Stimulated activated CD8-positive, alpha-beta memory T cell treated with anti-CD3 and anti-CD28 coated beads, Interleukin-7, amount 100 ng/mL, for 24 hours (primary cell): Measurements from ENCODE around the gene HID1.
"Not testable (repeated sequence)": the region's sequence is repeated elsewhere in the genome, so short reads cannot be mapped to it uniquely, and the experiment has no call there.

Experiments
- DNase-seq: peaks from one replicate; pipeline ENCODE4 v3.0.0-alpha.2; 2020; ENCODE audit warnings: low read depth

Gene HID1

GRCh38 chr17:74921769-74922168 lies 50.8 kb downstream of the HID1 start:
- no peak for DNase-seq

- no peak for DNase-seq
These were observed 51.4 kb downstream of the HID1 start for GRCh38 chr17:74921026-74921681.

GRCh38 chr17:74920642-74921025 lies 51.9 kb downstream of the HID1 start:
- DNase-seq = no peak

- DNase-seq = no peak
These were observed 52.3 kb downstream of the HID1 start for GRCh38 chr17:74920306-74920620.

- DNase-seq = no peak
These were observed 52.9 kb downstream of the HID1 start for GRCh38 chr17:74919440-74920305.

- DNase-seq = no peak
These were observed 53.7 kb downstream of the HID1 start for GRCh38 chr17:74918906-74919305.

- DNase-seq = no peak
These were observed 55.1 kb downstream of the HID1 start for GRCh38 chr17:74917430-74917829.

GRCh38 chr17:74916851-74917199 lies 55.7 kb downstream of the HID1 start:
- no peak for DNase-seq

GRCh38 chr17:74916136-74916850 lies 56.3 kb downstream of the HID1 start:
- DNase-seq = no peak

- not testable (repeated sequence) for DNase-seq
These were observed 61.1 kb downstream of the HID1 start for GRCh38 chr17:74911423-74911822.

GRCh38 chr17:74909097-74909496 lies 63.5 kb downstream of the HID1 start:
- DNase-seq = not testable (repeated sequence)

- DNase-seq = no peak
These were observed 65.5 kb downstream of the HID1 start for GRCh38 chr17:74907012-74907411.

- DNase-seq = not testable (repeated sequence)
These were observed 66.3 kb downstream of the HID1 start for GRCh38 chr17:74906214-74906793.

GRCh38 chr17:74904687-74905409 lies 67.7 kb downstream of the HID1 start:
- DNase-seq = no peak

GRCh38 chr17:74903671-74904070 lies 68.9 kb downstream of the HID1 start:
- no peak for DNase-seq

- no peak for DNase-seq
These were observed 69.5 kb downstream of the HID1 start for GRCh38 chr17:74903034-74903433.

GRCh38 chr17:74901353-74902135 lies 71.0 kb downstream of the HID1 start:
- no peak for DNase-seq
